ENCODE measurements around the gene SPRN. TPM values are rescaled to one million over a fixed set of nuclear protein-coding genes. Genes with fewer than 3 reads are reported as not detected.
"Not testable (repeated sequence)": the region's sequence is repeated elsewhere in the genome, so short reads cannot be mapped to it uniquely, and the experiment has no call there.

Gene SPRN, protein sequence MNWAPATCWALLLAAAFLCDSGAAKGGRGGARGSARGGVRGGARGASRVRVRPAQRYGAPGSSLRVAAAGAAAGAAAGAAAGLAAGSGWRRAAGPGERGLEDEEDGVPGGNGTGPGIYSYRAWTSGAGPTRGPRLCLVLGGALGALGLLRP
- not detected in 2 replicates for total RNA-seq

DNA sequence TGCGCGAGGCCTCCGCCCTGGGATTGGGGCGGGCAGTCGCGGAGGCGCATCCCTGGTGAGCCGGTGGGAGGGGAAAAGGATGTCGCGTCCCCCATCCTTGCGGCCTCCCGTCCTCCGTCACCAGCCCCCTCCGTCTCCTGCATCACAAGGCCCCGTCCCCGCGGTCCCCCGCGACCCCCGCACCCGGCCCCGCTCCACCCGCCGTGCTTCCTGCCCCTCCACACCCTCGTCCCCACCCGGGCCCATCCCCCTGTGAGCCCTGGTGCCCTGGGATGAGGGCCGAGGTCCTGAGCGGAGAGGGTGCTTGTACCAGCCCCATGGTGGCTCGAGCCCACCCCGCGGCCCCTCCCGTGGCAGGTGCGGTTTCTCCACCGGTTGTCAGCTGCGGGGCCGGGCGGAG lies at the start of gene SPRN:
Gene SPRN, minus strand, starts transcription at position 25 of the 400 bp plus-strand sequence. CDS start 944 bp downstream, outside the sequence.
- not testable (repeated sequence) for DNase-seq (ENCODE audit: low read depth, low spot score)

DNA sequence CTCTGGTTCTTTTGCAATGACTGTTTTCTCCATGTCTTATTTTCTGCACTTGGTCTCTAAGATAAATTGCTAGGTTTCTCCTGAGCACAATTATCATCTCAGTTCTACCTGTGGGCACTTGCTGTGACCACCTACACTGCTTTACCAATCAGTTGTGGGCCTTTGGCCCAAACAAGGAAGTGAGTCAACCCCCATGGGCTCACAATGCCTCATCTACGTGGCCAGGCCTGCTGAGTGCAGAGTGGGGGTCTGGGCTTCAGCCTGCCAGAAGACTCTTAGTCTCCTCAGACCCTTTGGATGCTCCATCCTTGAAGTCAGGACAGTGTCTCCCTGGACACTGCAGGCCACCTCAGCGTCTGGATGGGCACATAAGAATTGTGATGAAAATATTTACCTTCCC lies 49.6 kb upstream of the SPRN start:
- no peak for DNase-seq (ENCODE audit: low read depth, low spot score)

DNA sequence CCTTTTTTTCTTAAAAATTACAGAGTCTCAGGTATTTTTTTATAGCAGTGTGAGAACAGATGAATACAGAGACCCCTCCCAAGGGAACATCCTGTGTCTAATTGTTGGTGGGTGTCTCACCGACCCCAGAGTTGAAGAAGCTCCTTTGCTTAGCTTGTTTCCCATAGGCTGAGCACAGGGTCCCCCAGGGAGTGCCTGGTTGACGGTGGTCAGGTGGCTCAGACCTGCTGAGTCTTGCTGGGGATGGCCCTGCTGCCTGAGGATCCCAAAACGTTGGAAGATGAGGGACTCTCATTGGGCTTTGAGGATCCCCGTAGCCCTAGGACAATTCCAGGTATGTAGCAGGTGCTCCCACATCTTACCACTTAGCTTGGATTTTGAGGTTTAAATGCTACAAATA lies 48.8 kb upstream of the SPRN start:
- no peak for DNase-seq (ENCODE audit: low read depth, low spot score)

DNA sequence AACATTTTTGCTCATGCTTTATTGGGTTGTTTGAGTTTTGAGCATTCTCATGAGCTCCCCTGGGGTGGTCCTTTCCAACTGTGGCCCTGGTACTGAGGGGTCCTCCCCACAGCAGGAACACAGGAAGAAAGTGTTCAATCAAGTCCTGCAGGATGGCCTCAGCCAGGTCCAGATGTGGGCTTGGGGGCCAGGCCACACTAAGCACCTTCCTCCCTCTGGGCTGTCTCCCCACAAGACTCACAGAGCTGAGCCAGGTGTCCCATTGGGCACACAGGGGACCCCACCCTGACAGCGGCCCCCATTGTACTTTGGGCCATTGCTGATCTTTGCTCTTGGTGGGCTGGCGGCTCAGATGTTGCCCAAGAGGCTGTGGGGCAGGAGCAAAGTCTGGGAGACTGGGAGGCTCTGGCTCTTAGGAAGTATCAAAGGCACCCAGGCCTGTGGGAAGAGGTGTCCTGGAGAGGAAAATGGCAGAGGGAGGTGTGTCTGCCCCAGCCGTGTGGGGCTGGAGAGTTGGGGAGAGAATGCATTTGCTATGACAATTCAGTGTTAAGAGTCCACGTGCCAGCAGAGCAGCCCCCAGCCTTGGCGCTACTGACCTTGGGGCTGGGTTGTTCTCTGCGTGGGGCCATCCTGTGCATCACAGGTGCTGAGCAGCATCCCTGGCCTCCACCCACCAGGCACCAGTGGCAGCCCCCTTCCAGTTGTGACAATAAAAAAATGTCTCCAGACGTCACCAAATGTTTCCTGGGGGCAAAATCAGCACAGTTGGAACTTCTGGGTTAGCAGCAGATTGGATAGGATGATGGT lies 47.1 kb upstream of the SPRN start:
- DNase-seq (ENCODE audit: low read depth, low spot score) = no peak

DNA sequence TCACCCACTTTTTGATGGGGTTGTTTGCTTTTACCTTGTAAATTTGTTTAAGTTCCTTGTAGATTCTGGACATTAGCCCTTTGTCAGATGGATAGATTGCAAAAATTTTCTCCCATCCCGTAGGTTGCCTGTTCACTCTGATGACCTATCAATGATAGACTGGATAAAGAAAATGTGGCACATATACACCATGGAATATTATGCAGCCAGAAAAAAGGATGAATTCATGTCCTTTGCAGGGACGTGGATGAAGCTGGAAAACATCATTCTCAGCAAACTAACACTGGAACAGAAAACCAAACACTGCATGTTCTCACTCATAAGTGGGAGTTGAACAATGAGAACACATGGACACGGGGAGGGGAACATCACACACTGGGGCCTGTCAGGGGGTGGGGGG lies 44.8 kb upstream of the SPRN start:
- DNase-seq (ENCODE audit: low read depth, low spot score) = not testable (repeated sequence)

DNA sequence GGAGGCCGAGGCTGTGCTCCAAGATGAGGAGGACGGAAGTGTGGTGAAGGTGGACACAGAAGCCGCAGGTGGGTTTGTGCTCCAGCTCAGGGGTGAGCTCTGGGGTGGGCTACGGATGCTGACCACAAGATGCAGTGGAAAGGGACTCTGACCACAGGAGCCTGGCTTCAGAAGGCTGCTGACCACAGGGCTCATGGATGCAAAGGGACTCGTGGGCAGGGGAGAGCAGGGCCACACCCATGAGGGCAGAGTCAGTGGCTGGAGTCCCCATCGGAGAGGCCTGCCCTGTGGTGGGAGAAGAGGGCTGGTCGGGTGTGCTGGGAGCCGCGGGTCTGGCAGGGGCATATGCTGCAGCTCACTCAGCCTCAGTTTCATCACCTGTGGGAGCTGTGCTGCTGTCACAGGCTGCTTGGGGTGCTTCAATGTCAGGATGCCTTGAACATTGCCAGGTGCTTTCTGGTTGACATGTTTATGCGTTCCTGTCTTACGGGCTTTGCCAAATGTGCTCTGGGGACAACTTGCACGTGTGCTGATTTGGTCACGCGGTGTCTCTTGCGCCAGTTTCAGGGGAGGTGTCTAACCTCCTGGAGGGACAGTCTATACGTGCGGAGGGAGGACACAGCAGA lies 43.0 kb upstream of the SPRN start:
- DNase-seq (ENCODE audit: low read depth, low spot score) = no peak

DNA sequence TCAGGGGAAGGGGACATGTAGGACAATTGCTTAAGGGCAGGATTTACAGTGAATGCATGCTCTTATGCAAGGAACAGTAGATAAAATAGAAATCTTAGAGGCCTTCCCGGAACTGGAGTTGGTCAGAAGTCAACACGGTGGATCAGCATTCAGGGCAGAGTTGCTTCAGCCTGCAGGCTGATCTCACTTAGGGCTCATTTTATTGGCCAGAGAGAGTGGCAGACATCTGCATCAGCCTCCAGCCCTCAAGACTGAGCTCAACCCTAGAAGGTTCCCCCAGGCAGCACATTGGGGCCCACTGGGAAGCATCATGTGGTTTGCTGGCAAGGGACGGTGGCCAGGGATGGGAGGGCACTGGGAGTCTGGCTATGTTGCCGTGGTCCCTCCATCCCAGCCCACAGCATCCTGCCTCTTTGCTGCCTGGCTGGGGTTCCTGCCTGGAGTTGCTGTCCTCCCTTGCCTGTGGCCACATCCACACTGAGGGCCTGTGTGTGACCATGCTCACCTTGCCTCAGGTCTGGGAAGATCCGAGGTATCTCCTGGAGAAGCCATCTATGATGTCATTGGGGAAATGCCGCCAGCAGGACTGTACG lies 42.4 kb upstream of the SPRN start:
- DNase-seq (ENCODE audit: low read depth, low spot score) = no peak

DNA sequence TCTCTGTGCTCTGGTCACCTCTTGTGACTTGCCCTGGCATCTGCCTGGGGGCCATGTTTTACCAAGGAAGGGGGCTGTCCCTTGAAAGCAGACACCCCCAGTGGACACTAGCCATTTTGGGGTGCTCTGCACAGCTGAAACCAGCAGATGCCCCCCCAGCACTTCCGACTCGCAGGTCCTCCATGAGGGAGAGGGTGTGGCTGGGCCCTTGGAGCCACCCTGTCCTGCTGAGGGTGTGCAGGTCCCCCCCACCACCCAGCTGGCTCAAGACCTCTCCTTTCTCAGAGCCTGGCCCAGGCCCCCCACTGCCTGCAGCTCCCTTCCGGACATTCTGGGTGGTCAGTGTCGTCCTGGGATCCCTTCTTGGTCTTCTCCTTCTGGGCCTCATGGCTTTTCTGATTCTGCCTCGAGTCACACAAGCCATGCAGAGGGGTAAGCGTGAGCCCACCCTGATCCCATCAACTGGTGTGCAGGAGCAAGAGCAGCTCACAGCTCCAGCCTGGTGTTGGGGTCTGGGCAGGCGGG lies 41.6 kb upstream of the SPRN start:
- no peak for DNase-seq (ENCODE audit: low read depth, low spot score)

DNA sequence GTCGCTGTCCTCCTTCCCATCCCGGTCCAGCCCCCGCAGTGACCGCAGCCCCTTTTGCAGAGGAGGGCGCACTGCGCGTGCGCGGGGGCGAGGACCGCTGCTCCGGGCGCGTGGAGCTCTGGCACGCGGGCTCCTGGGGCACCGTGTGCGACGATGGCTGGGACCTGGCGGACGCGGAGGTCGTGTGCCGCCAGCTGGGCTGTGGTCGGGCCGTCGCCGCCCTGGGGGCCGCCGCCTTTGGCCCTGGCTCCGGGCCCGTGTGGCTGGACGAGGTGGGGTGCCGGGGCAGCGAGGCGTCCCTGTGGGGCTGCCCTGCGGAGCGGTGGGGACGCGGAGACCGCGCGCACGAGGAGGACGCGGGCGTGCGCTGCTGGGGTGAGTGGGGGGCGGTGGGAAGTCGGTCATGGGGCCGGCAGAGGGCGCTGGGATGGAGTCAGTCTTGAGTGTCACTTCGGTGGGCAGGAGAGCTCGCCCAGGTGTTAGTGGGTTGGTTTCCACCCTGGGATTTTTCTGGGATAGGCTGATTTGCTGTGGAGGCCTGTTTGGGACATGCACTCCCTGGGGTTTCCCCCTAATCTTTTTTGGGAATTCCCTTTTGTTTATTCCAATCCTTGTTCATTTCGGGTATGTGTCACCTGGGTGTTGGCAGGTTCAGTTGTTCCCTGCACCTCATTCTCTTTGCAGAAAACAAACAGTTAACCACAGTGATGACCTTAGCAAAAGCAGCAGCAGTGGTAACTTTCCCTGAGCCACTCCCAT lies 40.9 kb upstream of the SPRN start:
- no peak for DNase-seq (ENCODE audit: low read depth, low spot score)

DNA sequence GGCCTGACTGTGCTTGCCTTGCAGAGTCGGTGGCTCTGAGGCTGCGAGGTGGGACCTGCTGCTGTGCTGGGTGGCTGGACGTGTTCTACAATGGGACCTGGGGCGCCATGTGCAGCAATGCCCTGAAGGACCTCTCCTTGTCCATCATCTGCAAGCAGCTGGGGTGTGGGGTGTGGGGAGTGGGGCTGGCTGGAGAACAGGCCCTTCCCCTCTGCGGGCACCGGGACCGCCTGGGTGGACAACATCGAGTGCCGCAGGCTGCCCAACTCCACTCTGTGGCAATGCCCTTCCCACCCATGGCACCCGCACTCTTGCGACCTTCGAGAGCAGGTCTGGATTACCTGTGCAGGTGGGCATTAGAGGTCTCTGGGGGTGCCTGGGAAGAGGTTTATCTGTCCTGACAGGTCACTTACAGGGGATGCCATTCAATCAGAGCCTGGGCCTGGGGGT lies 40.2 kb upstream of the SPRN start:
- DNase-seq (ENCODE audit: low read depth, low spot score) = no peak

DNA sequence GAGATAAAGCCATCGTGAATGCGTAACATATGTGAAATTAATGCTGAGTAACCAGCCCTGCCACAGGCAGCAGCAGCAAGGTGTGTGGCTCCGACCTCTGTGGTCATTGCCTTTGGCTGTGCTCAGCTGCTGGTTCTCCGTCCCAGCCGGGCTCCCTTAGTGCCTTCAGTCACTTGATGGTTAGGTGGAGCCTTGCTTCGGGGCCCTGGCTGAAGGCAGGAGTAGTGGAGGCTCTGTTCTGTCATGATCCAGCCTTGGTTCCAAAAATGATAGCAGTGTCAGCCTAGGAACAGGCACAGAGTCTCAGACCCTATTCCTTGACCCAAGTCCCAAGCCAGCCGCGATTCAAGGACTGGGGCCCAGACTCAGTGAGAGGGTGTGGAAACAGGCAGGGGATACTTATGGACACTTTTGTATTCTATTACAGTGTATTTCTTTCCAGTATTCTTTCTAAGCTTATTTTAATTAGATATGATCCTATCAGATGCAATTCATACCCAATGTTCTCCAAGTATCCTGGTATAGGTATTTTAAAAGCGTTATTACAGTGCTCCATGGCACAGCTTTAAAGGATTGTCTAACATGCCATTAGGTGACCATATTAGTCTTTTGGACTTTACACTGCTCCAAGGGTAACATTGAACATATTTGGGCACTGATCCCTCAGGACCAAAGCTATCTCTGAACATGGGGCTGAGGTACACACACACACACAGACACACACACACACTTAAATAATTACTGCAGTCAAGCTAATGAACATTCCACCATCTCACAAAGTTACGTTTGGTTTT lies 38.3 kb upstream of the SPRN start:
- DNase-seq (ENCODE audit: low read depth, low spot score) = no peak

DNA sequence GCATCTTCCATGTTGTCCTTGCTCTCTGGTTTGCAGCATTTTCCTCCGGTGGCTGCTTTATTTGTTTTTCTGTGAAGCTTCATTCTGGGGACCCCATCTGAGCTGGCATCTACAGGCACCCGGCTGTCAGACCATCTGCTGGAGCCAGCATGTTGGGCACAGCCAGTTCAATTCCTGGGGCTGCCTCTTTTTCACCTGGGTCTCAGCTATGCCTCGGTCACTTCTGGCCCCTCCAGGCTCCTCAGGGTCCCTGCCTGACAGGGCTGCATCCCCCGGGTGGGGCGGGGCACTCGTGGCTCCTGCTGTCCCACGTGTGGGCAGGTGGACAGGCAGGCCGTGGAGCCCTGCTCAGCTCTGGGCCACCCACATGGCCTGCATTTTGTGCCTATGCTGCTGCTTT lies 37.4 kb upstream of the SPRN start:
- no peak for DNase-seq (ENCODE audit: low read depth, low spot score)

DNA sequence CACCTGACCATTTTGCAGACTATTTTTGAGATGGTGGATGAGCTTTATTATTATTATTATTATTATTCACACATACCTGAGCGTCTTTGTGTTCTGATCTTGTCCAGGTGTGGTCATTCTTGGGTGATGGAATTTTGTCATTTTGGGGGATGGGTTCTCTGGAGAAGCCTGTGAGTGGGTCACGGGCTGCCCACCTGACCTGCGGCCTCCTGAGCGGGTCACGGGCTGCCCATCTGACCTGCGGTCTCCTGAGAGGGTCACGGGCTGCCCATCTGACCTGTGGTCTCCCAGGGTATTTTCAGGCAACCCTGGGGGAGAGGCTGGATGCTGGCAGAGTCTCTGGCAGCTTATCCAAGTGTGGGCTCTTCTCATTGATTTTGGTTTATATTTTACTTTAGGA lies 36.6 kb upstream of the SPRN start:
- DNase-seq (ENCODE audit: low read depth, low spot score) = no peak

DNA sequence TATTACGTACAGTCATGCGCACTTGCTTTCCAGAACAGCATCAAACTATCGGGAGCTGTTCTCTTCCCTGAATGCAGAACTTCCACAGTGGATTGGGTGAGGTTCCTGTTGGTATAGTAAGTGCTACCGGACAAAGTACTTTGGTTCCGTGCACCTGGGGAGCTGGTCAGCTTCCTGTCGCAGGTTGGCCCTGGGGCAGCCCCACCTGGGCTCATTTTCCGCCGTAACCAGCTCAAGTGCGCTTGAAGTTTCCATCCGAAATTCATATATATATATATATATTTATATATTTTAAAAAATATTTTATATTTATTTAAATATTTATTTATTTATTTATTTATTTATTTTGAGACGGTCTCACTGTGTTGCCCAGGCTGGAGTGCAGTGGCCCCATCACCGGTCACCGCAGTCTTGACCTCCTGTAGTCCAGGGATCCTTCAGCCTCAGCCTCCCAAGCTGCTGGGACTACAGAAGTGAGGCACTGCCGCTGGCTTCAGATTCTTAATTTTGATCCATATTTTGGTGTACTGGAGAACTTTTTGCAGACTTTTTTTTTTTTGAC lies 35.9 kb upstream of the SPRN start:
- DNase-seq (ENCODE audit: low read depth, low spot score) = no peak

DNA sequence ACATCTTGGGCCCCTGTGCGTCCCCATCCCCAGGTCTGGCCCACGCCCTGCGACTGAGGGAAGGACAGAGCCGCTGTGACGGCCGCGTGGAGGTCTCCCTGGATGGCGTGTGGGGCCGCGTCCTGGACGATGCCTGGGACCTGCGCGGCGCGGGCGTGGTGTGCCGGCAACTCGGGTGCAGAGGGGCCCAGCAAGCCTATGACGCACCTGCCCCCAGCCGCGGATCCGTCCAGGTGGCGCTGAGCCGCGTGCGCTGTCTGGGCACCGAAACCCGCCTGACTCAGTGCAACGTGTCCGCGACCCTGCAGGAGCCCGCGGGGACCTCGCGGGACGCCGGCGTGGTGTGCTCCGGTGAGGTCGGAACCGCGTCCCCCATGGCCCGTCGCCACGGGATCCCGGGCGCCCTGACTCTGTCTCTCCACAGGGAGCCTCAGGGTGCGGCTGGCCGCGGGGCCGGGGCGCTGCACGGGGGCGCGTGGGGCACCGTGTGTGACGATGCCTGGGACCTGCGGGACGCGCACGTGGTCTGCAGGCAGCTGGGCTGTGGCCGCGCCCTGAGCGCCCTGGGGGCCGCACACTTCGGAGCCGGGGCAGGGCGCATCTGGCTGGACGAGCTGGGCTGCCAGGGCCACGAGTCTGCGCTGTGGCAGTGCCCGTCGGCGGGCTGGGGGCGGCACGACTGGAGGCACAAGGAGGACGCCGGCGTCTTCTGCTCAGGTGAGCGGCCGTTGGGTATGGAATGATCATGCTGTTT lies 35.2 kb upstream of the SPRN start:
- DNase-seq (ENCODE audit: low read depth, low spot score) = no peak

DNA sequence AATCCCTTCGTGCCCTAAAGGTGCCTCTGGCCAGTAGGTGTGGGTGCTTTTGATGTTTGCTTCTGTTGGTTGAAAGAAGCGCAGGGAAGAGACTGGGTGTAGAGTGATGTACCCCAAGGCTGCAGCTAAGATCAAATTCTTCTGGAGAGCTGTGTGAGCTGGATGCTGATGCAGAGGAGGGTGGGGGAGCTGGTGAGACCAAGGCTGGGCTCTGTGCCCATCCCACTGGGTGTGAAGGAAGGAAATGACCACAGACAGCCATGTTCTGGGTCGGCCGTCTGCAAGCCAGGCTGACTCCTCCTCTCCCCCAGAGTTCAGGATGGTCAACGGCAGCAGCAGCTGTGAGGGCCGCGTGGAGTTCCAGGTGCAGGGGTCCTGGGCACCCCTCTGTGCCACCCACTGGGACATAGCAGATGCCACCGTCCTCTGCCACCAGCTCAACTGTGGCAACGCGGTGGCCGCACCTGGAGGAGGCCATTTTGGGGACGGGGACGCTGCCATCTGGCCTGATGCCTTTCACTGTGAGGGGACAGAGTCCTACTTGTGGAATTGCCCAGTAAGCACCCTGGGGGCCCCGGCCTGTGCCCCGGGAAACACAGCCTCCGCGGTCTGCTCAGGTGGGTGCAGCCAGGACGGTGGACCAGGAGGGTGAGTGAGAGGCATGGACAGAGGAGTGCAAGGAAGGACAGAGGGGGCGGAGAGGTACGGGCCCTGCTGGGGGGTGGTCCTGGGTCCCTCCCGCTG lies 34.5 kb upstream of the SPRN start:
- no peak for DNase-seq (ENCODE audit: low read depth, low spot score)

DNA sequence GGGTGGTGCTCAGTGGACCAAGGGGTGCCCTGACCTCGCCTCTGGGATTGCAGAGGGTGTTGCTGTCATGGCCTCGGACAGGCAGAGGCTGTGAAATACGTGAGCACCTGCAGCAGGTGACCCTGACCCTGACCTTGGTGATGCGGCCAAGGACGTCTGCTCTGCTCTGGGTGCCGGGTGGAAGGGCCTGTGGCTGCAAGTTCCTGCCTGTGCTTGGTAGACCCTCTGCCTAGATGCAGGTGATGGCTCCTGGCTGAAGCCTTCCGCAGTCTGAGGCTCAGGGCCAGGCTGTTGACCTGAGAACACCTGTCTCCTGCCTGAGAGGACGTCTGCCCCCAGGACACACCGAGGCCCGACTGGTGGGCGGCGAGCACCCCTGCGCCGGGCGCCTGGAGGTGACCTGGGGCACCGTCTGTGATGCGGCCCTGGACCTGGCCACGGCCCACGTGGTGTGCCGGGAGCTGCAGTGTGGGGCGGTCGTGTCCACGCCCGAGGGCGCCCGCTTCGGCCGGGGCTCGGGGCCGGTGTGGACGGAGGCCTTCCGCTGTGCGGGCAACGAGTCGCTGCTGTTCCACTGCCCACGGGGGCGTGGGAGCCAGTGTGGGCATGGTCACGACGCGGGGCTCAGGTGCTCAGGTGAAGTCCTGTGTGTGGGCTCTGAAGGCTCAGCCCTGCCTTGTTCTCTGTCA lies 33.7 kb upstream of the SPRN start:
- DNase-seq (ENCODE audit: low read depth, low spot score) = no peak
